HFFc6 (cell line): ENCODE data around the gene CACNA1C. TPM values are rescaled to one million over a fixed set of nuclear protein-coding genes. Genes with fewer than 3 reads are reported as not detected.

ENCODE experiments used
- DNase-seq: peaks from one replicate; pipeline ENCODE4 v3.0.0-alpha.2; 2018
- H3K27ac Mint-ChIP-seq: 2 replicates; pipeline ENCODE4 v1.8.0; 2020; ENCODE audit warnings: mild to moderate bottlenecking, mixed read lengths
- H3K27me3 Mint-ChIP-seq: 2 replicates; pipeline ENCODE4 v1.8.0; 2021; ENCODE audit warnings: mild to moderate bottlenecking, moderate library complexity, mixed read lengths; ENCODE audit not compliant: insufficient read depth
- H3K36me3 Mint-ChIP-seq: 2 replicates; pipeline ENCODE4 v1.8.0; 2021; ENCODE audit warnings: low read depth, mixed read lengths
- H3K4me1 Mint-ChIP-seq: 2 replicates; pipeline ENCODE4 v1.8.0; 2020; ENCODE audit warnings: low read depth, mixed read lengths
- H3K4me3 Mint-ChIP-seq: 2 replicates; pipeline ENCODE4 v1.8.0; 2020; ENCODE audit warnings: mild to moderate bottlenecking, moderate library complexity, mixed read lengths
- H3K9me3 Mint-ChIP-seq: 2 replicates; pipeline ENCODE4 v1.8.0; 2020; ENCODE audit warnings: mild to moderate bottlenecking, mixed read lengths
- CTCF ChIP-seq: fragments of 200-600 bp; sonication (generic); IDR thresholded peaks from 2 replicates; pipeline ENCODE4 v1.5.0; 2021; ENCODE audit warnings: antibody characterized with exemption, mild to moderate bottlenecking
- total RNA-seq, 6 experiments: library from RNA; stranded (reverse); fragmentation: NEBNext Ultra II Directional; extraction: Animal tissue kit (Norgen Biotek cat#: 25700); gene quantifications; 2 replicates in 1 of 6; 3 replicates in 5 of 6; pipeline ENCODE4 v1.2.3, GENCODE V29; 2021

CACNA1C gene
- total RNA-seq, 6 experiments from 2014 or later, result 6.7 to 11.5 (median 10.6) TPM

DNA sequence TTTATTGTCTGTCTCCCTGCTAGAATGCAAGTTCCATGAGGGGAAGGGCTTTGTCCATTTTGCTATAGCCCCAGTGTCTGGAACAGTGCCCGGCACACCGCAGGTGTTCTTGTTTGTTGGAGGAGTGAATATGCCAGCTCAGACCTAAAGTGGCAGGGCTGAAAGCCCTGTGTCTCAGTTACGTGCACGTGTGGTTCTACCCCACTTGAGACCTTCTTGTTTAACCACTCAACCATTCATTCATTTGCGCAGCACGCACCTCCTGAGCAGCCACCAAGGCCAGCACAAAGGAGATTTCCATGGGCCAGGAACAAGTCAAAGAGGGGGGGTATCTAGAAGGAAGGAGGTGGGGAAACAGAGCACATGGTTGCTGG lies 404.0 kb downstream of the CACNA1C start:
- H3K27me3 Mint-ChIP-seq, result no peaks in the 10 kb centered on the region
- no peaks in the 10 kb centered on the region for H3K4me1 Mint-ChIP-seq
- no peak for TF ChIP-seq CTCF
- DNase-seq, result no peak
- H3K36me3 Mint-ChIP-seq, result no peaks in the 10 kb centered on the region
- no peaks in the 10 kb centered on the region for H3K9me3 Mint-ChIP-seq
- no peak overlapping the region for H3K4me3 Mint-ChIP-seq
- no peak overlapping the region for H3K27ac Mint-ChIP-seq

DNA sequence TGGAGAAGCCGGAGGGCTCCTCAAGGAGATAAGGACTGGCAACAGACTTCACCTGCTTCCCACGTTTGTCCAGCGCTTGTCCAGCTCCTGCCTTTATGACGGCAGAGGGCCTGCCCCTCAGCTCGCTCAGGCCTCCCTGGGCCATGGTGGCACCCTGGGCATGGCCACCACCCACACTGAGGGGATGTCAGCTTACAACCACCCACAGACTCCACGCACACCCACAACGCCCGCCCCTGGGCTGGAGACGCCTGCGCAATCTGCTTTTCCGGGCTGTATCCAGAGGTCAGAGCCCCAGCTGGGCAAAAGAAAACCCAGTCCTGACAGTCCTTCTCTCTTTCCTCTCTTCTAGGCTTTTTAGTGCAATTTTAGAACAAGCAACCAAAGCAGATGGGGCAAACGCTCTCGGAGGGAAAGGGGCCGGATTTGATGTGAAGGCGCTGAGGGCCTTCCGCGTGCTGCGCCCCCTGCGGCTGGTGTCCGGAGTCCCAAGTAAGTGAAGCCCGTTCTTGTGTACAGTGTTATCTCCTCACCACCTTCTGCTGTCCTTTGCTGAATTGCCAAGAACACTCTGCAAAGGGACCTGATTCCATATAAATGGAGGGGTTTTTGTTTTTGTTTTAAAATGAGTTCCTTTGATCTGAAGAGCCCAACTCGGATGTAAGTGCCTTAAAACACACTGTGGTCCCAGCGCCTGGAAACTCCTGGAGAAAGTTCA lies 404.6 kb downstream of the CACNA1C start:
- no peak for TF ChIP-seq CTCF
- no peak for DNase-seq
- Mint-ChIP-seq H3K27me3 (no peaks in the 10 kb centered on the region), H3K9me3 (no peaks in the 10 kb centered on the region), H3K36me3 (no peaks in the 10 kb centered on the region), H3K4me3 (no peak overlapping the region), H3K4me1 (no peaks in the 10 kb centered on the region), H3K27ac (no peak overlapping the region)

GRCh38 chr12:2457933-2458414 lies 405.2 kb downstream of the CACNA1C start:
- Mint-ChIP-seq H3K27me3 (no peaks in the 10 kb centered on the region), H3K4me3 (no peak overlapping the region)
- TF ChIP-seq CTCF, result no peak

GRCh38 chr12:2460051-2460670 lies 407.4 kb downstream of the CACNA1C start:
- Mint-ChIP-seq H3K27ac (no peak overlapping the region), H3K4me1 (no peaks in the 10 kb centered on the region), H3K27me3 (no peaks in the 10 kb centered on the region), H3K36me3 (no peaks in the 10 kb centered on the region), H3K9me3 (no peaks in the 10 kb centered on the region), H3K4me3 (no peak overlapping the region)
- DNase-seq, result no peak
- TF ChIP-seq CTCF, result no peak

More at GRCh38 chr12:2457933-2458414, 405.2 kb downstream of the CACNA1C start:
- H3K9me3 Mint-ChIP-seq, result no peaks in the 10 kb centered on the region
- H3K27ac Mint-ChIP-seq, result no peak overlapping the region
- H3K36me3 Mint-ChIP-seq, result no peaks in the 10 kb centered on the region
- no peak for DNase-seq
- H3K4me1 Mint-ChIP-seq, result no peaks in the 10 kb centered on the region

DNA sequence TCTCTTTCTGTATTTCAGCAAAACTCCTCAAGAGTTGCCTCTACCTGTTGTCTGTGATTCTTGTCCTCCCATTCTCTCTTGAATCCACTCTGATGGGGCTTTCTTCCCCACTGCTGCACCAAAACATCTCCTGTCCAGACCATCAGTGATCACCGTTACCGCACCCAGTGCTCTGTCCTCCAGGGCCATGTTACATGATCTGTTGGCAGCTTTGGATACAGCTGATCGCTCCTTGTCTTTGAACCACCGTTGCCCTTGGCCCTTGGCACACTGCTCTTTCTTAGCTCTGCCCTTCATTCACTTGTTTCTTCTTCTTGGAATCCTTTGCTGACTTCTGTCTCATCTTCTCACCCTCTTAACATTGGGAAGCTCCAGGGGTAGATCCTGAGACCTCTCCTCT lies 408.3 kb downstream of the CACNA1C start:
- no peaks in the 10 kb centered on the region for H3K4me1 Mint-ChIP-seq
- H3K4me3 Mint-ChIP-seq, result no peak overlapping the region
- H3K27me3 Mint-ChIP-seq, result no peaks in the 10 kb centered on the region
- no peaks in the 10 kb centered on the region for H3K36me3 Mint-ChIP-seq
- H3K27ac Mint-ChIP-seq, result no peak overlapping the region
- TF ChIP-seq CTCF, result no peak
- no peak for DNase-seq
- no peaks in the 10 kb centered on the region for H3K9me3 Mint-ChIP-seq
